ENCODE data around the gene CES3.

DNA sequence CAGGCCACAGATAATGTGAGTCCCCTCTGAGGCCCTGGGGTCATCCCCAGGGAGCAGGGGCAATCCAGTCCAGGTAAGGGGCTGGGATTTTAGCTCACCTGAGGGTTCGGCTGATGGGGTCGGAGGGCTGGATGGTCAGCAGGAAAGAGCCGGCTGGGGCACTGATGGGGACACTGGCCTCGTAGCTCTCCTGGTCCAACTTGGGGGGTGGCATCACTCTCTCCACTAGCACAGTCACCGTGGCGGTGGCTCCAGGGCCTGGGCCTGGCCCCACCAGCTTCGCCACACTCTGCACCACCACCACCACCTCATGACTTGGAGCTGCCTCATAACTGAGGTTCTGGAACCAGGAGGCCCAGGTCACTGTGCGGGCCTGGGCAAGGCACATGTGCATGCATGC lies 49.3 kb upstream of the CES3 start:
- TF ChIP-seq, protein P1, sequence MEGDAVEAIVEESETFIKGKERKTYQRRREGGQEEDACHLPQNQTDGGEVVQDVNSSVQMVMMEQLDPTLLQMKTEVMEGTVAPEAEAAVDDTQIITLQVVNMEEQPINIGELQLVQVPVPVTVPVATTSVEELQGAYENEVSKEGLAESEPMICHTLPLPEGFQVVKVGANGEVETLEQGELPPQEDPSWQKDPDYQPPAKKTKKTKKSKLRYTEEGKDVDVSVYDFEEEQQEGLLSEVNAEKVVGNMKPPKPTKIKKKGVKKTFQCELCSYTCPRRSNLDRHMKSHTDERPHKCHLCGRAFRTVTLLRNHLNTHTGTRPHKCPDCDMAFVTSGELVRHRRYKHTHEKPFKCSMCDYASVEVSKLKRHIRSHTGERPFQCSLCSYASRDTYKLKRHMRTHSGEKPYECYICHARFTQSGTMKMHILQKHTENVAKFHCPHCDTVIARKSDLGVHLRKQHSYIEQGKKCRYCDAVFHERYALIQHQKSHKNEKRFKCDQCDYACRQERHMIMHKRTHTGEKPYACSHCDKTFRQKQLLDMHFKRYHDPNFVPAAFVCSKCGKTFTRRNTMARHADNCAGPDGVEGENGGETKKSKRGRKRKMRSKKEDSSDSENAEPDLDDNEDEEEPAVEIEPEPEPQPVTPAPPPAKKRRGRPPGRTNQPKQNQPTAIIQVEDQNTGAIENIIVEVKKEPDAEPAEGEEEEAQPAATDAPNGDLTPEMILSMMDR (IDR thresholded peaks at IDR 0.05; ENCODE audit: insufficient read depth, low read length, poor library complexity, severe bottlenecking) = no peak
- TF ChIP-seq EZH2phosphoT487 (conservative IDR thresholded peaks at IDR 0.05; ENCODE audit: low read length) = no peak
